HG02870 (cell line): ENCODE data around the gene WAS.
"Not testable (repeated sequence)": the region's sequence is repeated elsewhere in the genome, so short reads cannot be mapped to it uniquely, and the experiment has no call there.

Experiments
- ATAC-seq: cut with Tn5 transposase; IDR thresholded peaks from one replicate; pipeline ENCODE4 v1.9.1; 2021; ENCODE audit warnings: mild to moderate bottlenecking, moderate library complexity; ENCODE audit not compliant: unreplicated experiment

The WAS gene

GRCh38 chrX:48684134-48684533 lies 535 bp downstream of the WAS start:
- no peak for ATAC-seq

- ATAC-seq, result no peak
These were observed 1.8 kb downstream of the WAS start for GRCh38 chrX:48685416-48685815.

GRCh38 chrX:48688531-48689150 lies 5.0 kb downstream of the WAS start:
- ATAC-seq, result no peak

- ATAC-seq, result no peak
These were observed 5.8 kb downstream of the WAS start for GRCh38 chrX:48689208-48689920.

- not testable (repeated sequence) for ATAC-seq
These were observed 8.1 kb downstream of the WAS start for GRCh38 chrX:48691746-48692145.

- ATAC-seq, result no peak
These were observed 11.4 kb downstream of the WAS start for GRCh38 chrX:48694776-48695533.

GRCh38 chrX:48695534-48695896 lies 11.9 kb downstream of the WAS start:
- ATAC-seq, result no peak

GRCh38 chrX:48695925-48696300 lies 12.3 kb downstream of the WAS start:
- no peak for ATAC-seq

- peak; percentile 80 for ATAC-seq
These were observed 12.8 kb downstream of the WAS start, which contains the start of gene SUV39H1 for GRCh38 chrX:48696301-48696908. Gene SUV39H1, plus strand, starts transcription at chrX:48696734. Its CDS starts 51 bp downstream, at chrX:48696785.

- ATAC-seq, result no peak
These were observed 13.5 kb downstream of the WAS start for GRCh38 chrX:48696909-48697727.

GRCh38 chrX:48698306-48698705 lies 14.7 kb downstream of the WAS start:
- ATAC-seq, result no peak

GRCh38 chrX:48700246-48700645 lies 16.6 kb downstream of the WAS start:
- no peak for ATAC-seq

GRCh38 chrX:48700951-48701653 lies 17.5 kb downstream of the WAS start:
- ATAC-seq, result no peak

- ATAC-seq, result no peak
These were observed 18.4 kb downstream of the WAS start for GRCh38 chrX:48702032-48702431.

GRCh38 chrX:48702716-48703115 lies 19.1 kb downstream of the WAS start:
- ATAC-seq, result no peak

- ATAC-seq, result no peak
These were observed 19.6 kb downstream of the WAS start for GRCh38 chrX:48703228-48703627.

GRCh38 chrX:48703642-48704481 lies 20.3 kb downstream of the WAS start:
- no peak for ATAC-seq

- no peak for ATAC-seq
These were observed 22.3 kb downstream of the WAS start for GRCh38 chrX:48705871-48706270.

- ATAC-seq, result no peak
These were observed 26.0 kb downstream of the WAS start for GRCh38 chrX:48709522-48710112.
